HCT116 (cell line): ENCODE measurements around the gene PITHD1.

Experiments used
- CTCF ChIP-seq, 3 experiments: fragments of 200-600 bp in 1 of 3; sonication (generic) in 1 of 3; IDR thresholded peaks in 2 of 3; conservative IDR thresholded peaks in 1 of 3; 2 replicates each; pipeline ENCODE4 v1.5.1; 2012 to 2017; ENCODE audit warnings: low read depth in 2 of 3, low read length in 2 of 3, antibody characterized with exemption in 1 of 3, borderline replicate concordance in 1 of 3, control low read depth in 1 of 3, mild to moderate bottlenecking in 1 of 3, mixed read lengths in 1 of 3, mixed run types in 1 of 3, moderate library complexity in 1 of 3; ENCODE audit not compliant: insufficient read depth in 1 of 3
- EGR1 ChIP-seq: IDR thresholded peaks from 2 replicates; pipeline ENCODE4 v1.6.1; 2012; ENCODE audit warnings: low read depth
- ELF1 ChIP-seq: IDR thresholded peaks from 2 replicates; pipeline ENCODE4 v1.6.1; 2012; ENCODE audit warnings: low read depth, borderline replicate concordance
- EZH2 ChIP-seq: fragments of 200-600 bp; sonication (generic); IDR thresholded peaks from 2 replicates; pipeline ENCODE4 v1.6.1; 2017; ENCODE audit warnings: antibody characterized with exemption, mixed run types
- EZH2phosphoT487 ChIP-seq: fragments of 200-600 bp; IDR thresholded peaks from 2 replicates; pipeline ENCODE4 v1.6.1; 2018; ENCODE audit warnings: antibody characterized with exemption, borderline replicate concordance
- JUND ChIP-seq: IDR thresholded peaks from 2 replicates; pipeline ENCODE4 v1.6.1; 2012
- MAX ChIP-seq: IDR thresholded peaks from 2 replicates; pipeline ENCODE4 v1.6.1; 2012
- POLR2A ChIP-seq: IDR thresholded peaks from 2 replicates; pipeline ENCODE4 v1.7.0; 2011; ENCODE audit warnings: borderline replicate concordance; ENCODE audit not compliant: insufficient read depth, insufficient read length; ENCODE audit errors: extremely low read depth
- POLR2AphosphoS5 ChIP-seq: IDR thresholded peaks from 2 replicates; pipeline ENCODE4 v1.6.1; 2011; ENCODE audit warnings: mild to moderate bottlenecking, low read depth, low read length, moderate library complexity
- REST ChIP-seq: IDR thresholded peaks from 2 replicates; pipeline ENCODE4 v1.6.1; 2012; ENCODE audit warnings: low read depth
- SIN3A ChIP-seq: IDR thresholded peaks from 2 replicates; pipeline ENCODE4 v1.6.1; 2012; ENCODE audit warnings: low read depth
- SRF ChIP-seq: IDR thresholded peaks from 2 replicates; pipeline ENCODE4 v1.6.1; 2012; ENCODE audit warnings: low read depth
- ZFX ChIP-seq: fragments of 450-650 bp; IDR thresholded peaks from 2 replicates; pipeline ENCODE4 v1.6.1; 2017
- ZNF274 ChIP-seq: fragments of 200-500 bp; sonication (Bioruptor generic); IDR thresholded peaks from 2 replicates; pipeline ENCODE4 v1.6.1; 2014; ENCODE audit warnings: mild to moderate bottlenecking, low read depth, low read length, inconsistent platforms

DNA sequence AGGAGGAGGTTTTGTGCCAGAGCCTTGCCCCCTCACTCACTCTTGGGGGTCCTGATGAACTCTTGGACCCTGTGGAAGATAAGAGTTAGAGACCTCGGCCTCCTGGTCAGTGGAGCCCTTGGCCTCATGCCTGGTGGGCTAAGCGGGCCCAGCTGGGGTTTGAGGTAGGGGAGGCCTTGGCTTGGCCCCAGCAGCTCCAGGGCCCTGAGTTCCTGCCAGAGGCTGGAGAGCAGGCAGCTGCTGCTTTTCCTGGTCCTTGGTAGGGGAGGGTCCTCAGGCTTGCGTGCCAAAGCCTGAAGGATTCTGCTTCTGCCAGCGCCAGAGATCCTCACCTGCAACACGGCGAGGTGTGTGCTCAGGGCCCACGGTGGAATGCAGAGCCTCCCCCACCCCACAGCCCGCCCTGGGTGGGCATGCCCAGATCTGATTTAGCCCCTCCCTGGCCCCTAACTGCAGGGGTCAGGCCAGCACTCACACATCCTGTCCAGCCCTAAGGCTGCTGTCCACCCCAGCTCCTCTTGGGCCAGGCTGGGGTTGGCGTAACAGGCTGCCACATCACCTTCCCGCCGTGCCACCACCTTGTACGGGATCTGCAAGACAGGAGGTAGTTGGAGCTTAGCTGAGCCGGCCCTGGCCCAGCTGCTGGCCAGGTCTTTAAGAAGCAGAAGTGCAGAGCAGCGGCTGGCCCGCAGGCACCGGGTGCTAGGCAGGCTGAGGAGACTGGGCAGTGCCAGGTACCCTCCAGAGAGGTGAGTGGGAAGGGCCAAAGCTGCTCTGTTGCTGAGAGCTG lies 17.7 kb downstream of the PITHD1 start:
- TF ChIP-seq REST = no peak
- no peak for TF ChIP-seq ZFX
- TF ChIP-seq POLR2A = no peak
- no peak for TF ChIP-seq MAX
- no peak for TF ChIP-seq CTCF (IDR thresholded peaks at IDR 0.05 in 2 of 3, conservative IDR thresholded peaks at IDR 0.05 in 1 of 3; ENCODE audit: borderline replicate concordance in 1 of 3, insufficient read depth in 1 of 3, low read depth in 2 of 3, low read length in 2 of 3)
- TF ChIP-seq ZNF274 = no peak
- TF ChIP-seq POLR2AphosphoS5 = no peak; the same call in 1 of the 2 replicates
- no peak for TF ChIP-seq EZH2
- no peak for TF ChIP-seq JUND
- no peak for TF ChIP-seq EZH2phosphoT487
- TF ChIP-seq SIN3A = no peak
- TF ChIP-seq SRF = no peak
- no peak for TF ChIP-seq ELF1
- no peak for TF ChIP-seq EGR1
